Activated effector memory CD4-positive, alpha-beta T cell treated with anti-CD3 and anti-CD28 coated beads, Interleukin-2, amount 50 U/mL, for 16 hours (primary cell): Measurements from ENCODE around the gene CEP164.

Experiments
- DNase-seq: peaks from one replicate; pipeline ENCODE4 v3.0.0-alpha.2; 2020

Gene CEP164

GRCh38 chr11:117424781-117425180, 97.1 kb downstream of the CEP164 start:
- DNase-seq, result peak; percentile 27

GRCh38 chr11:117425679-117426296, 98.1 kb downstream of the CEP164 start:
- peak; percentile 52 for DNase-seq

GRCh38 chr11:117426297-117426685, 98.6 kb downstream of the CEP164 start:
- peak; percentile 90 for DNase-seq

- no peak for DNase-seq
Observed at GRCh38 chr11:117426941-117427340, 99.3 kb downstream of the CEP164 start.

- DNase-seq, result no peak
Observed at GRCh38 chr11:117427356-117427874, 99.8 kb downstream of the CEP164 start.

GRCh38 chr11:117428186-117428855, 100.7 kb downstream of the CEP164 start:
- DNase-seq, result no peak

GRCh38 chr11:117428856-117429229, 101.2 kb downstream of the CEP164 start:
- no peak for DNase-seq

GRCh38 chr11:117430293-117430955, 102.8 kb downstream of the CEP164 start:
- DNase-seq, result no peak

- DNase-seq, result no peak
Observed at GRCh38 chr11:117431436-117431835, 103.8 kb downstream of the CEP164 start.

- no peak for DNase-seq
Observed at GRCh38 chr11:117433717-117434116, 106.1 kb downstream of the CEP164 start.

- no peak for DNase-seq
Observed at GRCh38 chr11:117434481-117434880, 106.8 kb downstream of the CEP164 start.

GRCh38 chr11:117435326-117435725, 107.7 kb downstream of the CEP164 start:
- no peak for DNase-seq

GRCh38 chr11:117437041-117437790, 109.6 kb downstream of the CEP164 start:
- DNase-seq, result no peak

GRCh38 chr11:117437791-117438130, 110.1 kb downstream of the CEP164 start:
- DNase-seq, result no peak

GRCh38 chr11:117438371-117439000, 110.8 kb downstream of the CEP164 start:
- DNase-seq, result no peak

- DNase-seq, result no peak
Observed at GRCh38 chr11:117439256-117439655, 111.6 kb downstream of the CEP164 start.

- DNase-seq, result no peak
Observed at GRCh38 chr11:117440258-117440657, 112.6 kb downstream of the CEP164 start.

- no peak for DNase-seq
Observed at GRCh38 chr11:117441146-117441975, 113.7 kb downstream of the CEP164 start.

GRCh38 chr11:117442049-117442868, 114.6 kb downstream of the CEP164 start:
- DNase-seq, result no peak

GRCh38 chr11:117442869-117443239, 115.2 kb downstream of the CEP164 start:
- DNase-seq, result no peak
